Cardiac fibroblast (primary cell): ENCODE results near the gene OPRM1.

Experiments used
- DNase-seq, 2 donors: peaks; one replicate each; pipeline versions ENCODE4 v3.0.0 to v3.0.0-alpha.2; 2010; ENCODE audit warnings: low read depth in 2 of 2
- H3K4me3 ChIP-seq, 2 donors: replicated peaks in 1 of 2; 1 replicate in 1 of 2; 2 replicates in 1 of 2; pipeline ENCODE4 v1.5.1; 2011; ENCODE audit warnings: low read depth in 2 of 2, low read length in 2 of 2, mild to moderate bottlenecking in 2 of 2, moderate library complexity in 1 of 2
- CTCF ChIP-seq: IDR thresholded peaks from one replicate; pipeline ENCODE4 v1.5.1; 2011; ENCODE audit warnings: low read depth, mild to moderate bottlenecking, low read length, inconsistent platforms

The OPRM1 gene

GRCh38 chr6:154117485-154117884 is 78.4 kb downstream of the OPRM1 start:
- no peak overlapping the region for H3K4me3 ChIP-seq
- no peak for DNase-seq
- TF ChIP-seq CTCF: no peak

GRCh38 chr6:154122195-154122925 is 83.3 kb downstream of the OPRM1 start:
- H3K4me3 ChIP-seq: no peak overlapping the region
- no peak for TF ChIP-seq CTCF
- no peak for DNase-seq

GRCh38 chr6:154123155-154123956 is 84.3 kb downstream of the OPRM1 start:
- no peak for DNase-seq
- no peak overlapping the region for H3K4me3 ChIP-seq
- TF ChIP-seq CTCF: no peak

GRCh38 chr6:154125421-154125820 is 86.4 kb downstream of the OPRM1 start:
- TF ChIP-seq CTCF: no peak
- no peak overlapping the region for H3K4me3 ChIP-seq
- no peak for DNase-seq

- no peak for DNase-seq
- no peak overlapping the region for H3K4me3 ChIP-seq
- TF ChIP-seq CTCF: no peak
Observed at GRCh38 chr6:154127657-154128056, 88.6 kb downstream of the OPRM1 start.

GRCh38 chr6:154134471-154135147 is 95.6 kb downstream of the OPRM1 start:
- no peak overlapping the region for H3K4me3 ChIP-seq
- TF ChIP-seq CTCF: no peak

More at GRCh38 chr6:154134471-154135147, 95.6 kb downstream of the OPRM1 start:
- DNase-seq: no peak
